Measurements from ENCODE around the gene PIEZO2.
"Not testable (repeated sequence)": the region's sequence is repeated elsewhere in the genome, so short reads cannot be mapped to it uniquely, and the experiment has no call there.

The PIEZO2 gene

GRCh38 chr18:10620670-10621329 is 528.6 kb downstream of the PIEZO2 start:
- not testable (repeated sequence) for H3K4me1 ChIP-seq (ENCODE audit: control insufficient read depth, insufficient read depth, low read length); H3K4me3 ChIP-seq (ENCODE audit: low read length); H3K9ac ChIP-seq (ENCODE audit: low read length); H3K36me3 ChIP-seq (ENCODE audit: control insufficient read depth, insufficient read depth, low read length); H3K27ac ChIP-seq (ENCODE audit: low read depth, low read length); H3K27me3 ChIP-seq (ENCODE audit: control insufficient read depth, insufficient read depth, low read length)

Measured in rectal smooth muscle tissue (tissue), 1 donor.